GM19455 (cell line): ENCODE results near the gene BST1.

ENCODE experiments used
- ATAC-seq: cut with Tn5 transposase; IDR thresholded peaks from one replicate; pipeline ENCODE4 v1.9.1; 2021; ENCODE audit not compliant: unreplicated experiment

The BST1 gene

GRCh38 chr4:15776871-15777648 is 74.2 kb downstream of the BST1 start:
- ATAC-seq: no peak

- ATAC-seq: no peak
These were observed 74.9 kb downstream of the BST1 start for GRCh38 chr4:15777697-15778288.

- peak; percentile 71 for ATAC-seq
These were observed 75.7 kb downstream of the BST1 start, which contains the start of gene CD38 for GRCh38 chr4:15778289-15779241. TSS of gene CD38 (plus strand) at chr4:15778328. CDS start at chr4:15778415, 87 bp downstream.

GRCh38 chr4:15779306-15779705 is 76.4 kb downstream of the BST1 start:
- no peak for ATAC-seq

GRCh38 chr4:15779809-15780208 is 76.9 kb downstream of the BST1 start:
- no peak for ATAC-seq

GRCh38 chr4:15781427-15782095 is 78.7 kb downstream of the BST1 start:
- no peak for ATAC-seq
